Measurements from ENCODE around the gene SEMA3D. TPM values are rescaled to one million over a fixed set of nuclear protein-coding genes. Genes with fewer than 3 reads are reported as not detected.

SEMA3D gene
- total RNA-seq, 6 experiments from 2014 or later = 0.18 to 1.3 (median 0.30) TPM

- Histone ChIP-seq H3K36me3 (no peaks in the 10 kb centered on the region), H3K27me3 (no peaks in the 10 kb centered on the region), H3K27ac (no peak overlapping the region), H3K4me1 (no peaks in the 10 kb centered on the region), H3K9me3 (no peaks in the 10 kb centered on the region), H3K4me3 (no peak overlapping the region)
- no peak for DNase-seq
- 27% methylated on average over 3 of the region's 3 CpGs for WGBS (ENCODE audit: insufficient coverage, low coverage, low lambda C conversion rate, missing lambda C conversion rate)
- TF ChIP-seq CTCF (IDR thresholded peaks at IDR 0.05) (no peak), POLR2A (IDR thresholded peaks at IDR 0.05) (no peak)
- ATAC-seq = no peak
- intact Hi-C loops (cut with DNase I) = no loop called here
These were observed 32.4 kb downstream of the SEMA3D start for GRCh38 chr7:85154282-85154937.

- Histone ChIP-seq H3K27ac (no peak overlapping the region), H3K4me3 (no peak overlapping the region), H3K4me1 (no peaks in the 10 kb centered on the region), H3K36me3 (no peaks in the 10 kb centered on the region), H3K27me3 (no peaks in the 10 kb centered on the region), H3K9me3 (no peaks in the 10 kb centered on the region)
- ATAC-seq (no peak), DNase-seq (no peak)
- no peak for TF ChIP-seq CTCF (IDR thresholded peaks at IDR 0.05)
- no peak for TF ChIP-seq POLR2A (IDR thresholded peaks at IDR 0.05)
- WGBS (ENCODE audit: insufficient coverage, low coverage, low lambda C conversion rate, missing lambda C conversion rate) = 38% methylated on average over 1 of the region's 1 CpG
- intact Hi-C loops (cut with DNase I) = no loop called here
These were observed 33.1 kb downstream of the SEMA3D start for GRCh38 chr7:85153715-85154114.

DNA sequence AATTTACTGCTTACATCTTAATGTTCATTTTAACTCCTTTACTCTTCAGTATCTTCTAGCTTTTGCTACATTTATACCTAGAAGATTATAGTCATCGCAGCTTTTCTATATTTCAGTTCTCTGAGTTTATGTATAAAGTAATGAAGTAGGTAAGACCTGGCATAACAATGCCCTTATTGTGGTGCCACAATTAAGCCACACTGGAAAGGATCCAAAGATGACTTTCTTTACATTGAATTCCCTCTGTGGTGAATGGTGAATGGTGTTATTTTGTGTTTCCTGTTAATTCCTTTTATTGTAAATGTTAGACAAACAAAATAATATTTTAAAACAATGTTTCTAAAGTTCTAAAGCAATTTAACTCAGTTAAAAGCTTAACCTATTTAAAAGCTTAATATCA lies 36.2 kb downstream of the SEMA3D start:
- no peak for DNase-seq
- TF ChIP-seq POLR2A (IDR thresholded peaks at IDR 0.05) = no peak
- TF ChIP-seq CTCF (IDR thresholded peaks at IDR 0.05) = no peak
- Histone ChIP-seq H3K27ac (no peak overlapping the region), H3K27me3 (no peaks in the 10 kb centered on the region), H3K36me3 (no peaks in the 10 kb centered on the region), H3K4me3 (no peak overlapping the region), H3K9me3 (no peaks in the 10 kb centered on the region), H3K4me1 (no peaks in the 10 kb centered on the region)
- intact Hi-C loops (cut with DNase I) = no loop called here
- ATAC-seq = no peak
- 63% methylated on average over 1 of the region's 1 CpG for WGBS (ENCODE audit: insufficient coverage, low coverage, low lambda C conversion rate, missing lambda C conversion rate)

DNA sequence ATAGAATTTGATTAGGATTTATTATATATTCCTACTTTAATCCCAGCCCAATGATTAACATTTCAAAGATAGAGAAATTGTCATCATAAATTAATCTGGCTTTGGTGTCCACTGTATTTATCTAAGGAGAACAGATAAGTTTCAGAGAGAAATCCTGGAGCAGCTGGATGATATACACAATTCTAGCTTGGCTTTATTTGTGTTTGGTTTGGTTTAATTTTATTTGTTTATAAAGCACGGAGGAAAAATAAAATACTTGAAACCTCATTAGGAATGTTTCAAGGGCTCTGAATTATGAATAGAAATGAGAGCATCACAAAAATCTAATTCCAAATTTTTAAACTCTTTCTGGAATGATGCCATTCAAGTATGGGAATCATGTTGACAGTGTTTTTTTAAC lies 42.1 kb downstream of the SEMA3D start:
- Histone ChIP-seq H3K4me1 (no peaks in the 10 kb centered on the region), H3K9me3 (no peaks in the 10 kb centered on the region), H3K27ac (no peak overlapping the region), H3K27me3 (no peaks in the 10 kb centered on the region), H3K36me3 (no peaks in the 10 kb centered on the region), H3K4me3 (no peak overlapping the region)
- TF ChIP-seq POLR2A (IDR thresholded peaks at IDR 0.05) = no peak
- TF ChIP-seq CTCF (IDR thresholded peaks at IDR 0.05) = no peak
- WGBS (ENCODE audit: insufficient coverage, low coverage, low lambda C conversion rate, missing lambda C conversion rate) = 44% methylated on average over 1 of the region's 1 CpG
- intact Hi-C loops (cut with DNase I) = no loop called here
- DNase-seq (no peak), ATAC-seq (no peak)

DNA sequence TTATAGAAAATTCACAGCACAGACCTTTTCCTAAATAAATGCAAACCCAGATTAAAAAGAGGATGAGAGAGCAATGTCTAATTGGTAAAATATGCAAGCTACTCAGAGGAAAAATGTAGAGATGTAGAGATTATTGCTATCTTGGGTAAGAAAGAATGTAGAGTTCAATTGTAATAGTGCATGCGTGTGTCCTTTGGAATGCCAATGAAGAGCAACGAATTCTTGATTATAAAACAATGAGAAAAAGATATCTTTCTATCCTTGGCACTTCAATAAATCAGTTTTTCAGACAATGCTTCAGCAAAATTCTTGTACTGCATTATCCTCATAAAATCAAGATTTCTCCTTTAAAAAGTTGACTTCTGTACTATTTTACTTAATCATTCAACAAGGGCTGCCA lies 50.9 kb downstream of the SEMA3D start:
- 51% methylated on average over 2 of the region's 2 CpGs for WGBS (ENCODE audit: insufficient coverage, low coverage, low lambda C conversion rate, missing lambda C conversion rate)
- intact Hi-C loops (cut with DNase I) = no loop called here
- ATAC-seq = no peak

More for the DNA sequence above, 50.9 kb downstream of the SEMA3D start:
- TF ChIP-seq POLR2A (IDR thresholded peaks at IDR 0.05) (no peak), CTCF (IDR thresholded peaks at IDR 0.05) (no peak)
- no peak overlapping the region for H3K27ac ChIP-seq
- no peaks in the 10 kb centered on the region for H3K9me3 ChIP-seq
- no peak overlapping the region for H3K4me3 ChIP-seq
- no peak for DNase-seq
- H3K36me3 ChIP-seq = no peaks in the 10 kb centered on the region
- no peaks in the 10 kb centered on the region for H3K27me3 ChIP-seq
- H3K4me1 ChIP-seq = no peaks in the 10 kb centered on the region
